SIG-M5 treated with dmso at 0.1 percent for 504 hours (cell line): Measurements from ENCODE around the gene METAP2.

ENCODE experiments used
- DNase-seq: peaks from one replicate; lab custom pipeline; 2025; ENCODE audit not compliant: unreplicated experiment; lab: John Stamatoyannopoulos, UW

The METAP2 gene

DNA sequence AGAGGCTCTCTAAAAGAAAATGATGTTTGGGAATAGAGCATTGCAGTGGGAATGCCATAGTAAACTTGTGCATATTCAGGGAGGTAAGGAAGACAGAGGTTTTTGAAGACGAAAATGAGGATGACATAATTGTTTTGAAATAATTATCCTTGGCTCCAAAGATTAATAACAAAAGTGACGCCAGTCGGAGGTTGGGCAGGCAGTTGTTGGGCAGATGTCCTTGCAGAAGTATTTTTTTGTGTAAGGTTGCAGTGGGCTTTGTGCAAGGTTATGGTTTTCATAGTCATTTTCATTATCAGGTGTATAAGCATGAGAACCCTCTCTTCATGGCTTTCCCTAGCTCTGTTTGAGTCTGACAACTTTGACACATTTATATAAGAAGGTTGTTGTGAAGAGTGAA, 35.3 kb downstream of the METAP2 start:
- DNase-seq = no peak

DNA sequence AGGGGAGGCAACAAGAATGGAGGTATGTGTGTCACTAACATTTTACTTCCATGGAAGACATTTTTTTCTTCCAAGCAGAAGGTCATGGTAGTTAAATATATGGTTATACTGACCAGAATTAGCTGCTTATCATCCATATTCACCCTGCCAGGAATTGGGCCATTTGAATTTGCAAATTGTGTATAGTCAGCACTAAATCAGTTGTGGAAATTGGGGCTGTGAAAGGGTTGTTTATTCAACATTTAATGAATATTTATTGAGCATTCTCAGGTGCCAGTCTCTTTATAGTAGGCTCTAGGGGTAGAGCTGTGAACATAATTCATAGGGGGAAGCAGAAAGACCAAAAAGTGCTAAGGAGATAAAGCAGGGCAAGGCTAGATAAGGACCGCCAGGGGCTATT, 38.0 kb downstream of the METAP2 start:
- no peak for DNase-seq

GRCh38 chr12:95513599-95513998, 39.6 kb downstream of the METAP2 start:
- no peak for DNase-seq

DNA sequence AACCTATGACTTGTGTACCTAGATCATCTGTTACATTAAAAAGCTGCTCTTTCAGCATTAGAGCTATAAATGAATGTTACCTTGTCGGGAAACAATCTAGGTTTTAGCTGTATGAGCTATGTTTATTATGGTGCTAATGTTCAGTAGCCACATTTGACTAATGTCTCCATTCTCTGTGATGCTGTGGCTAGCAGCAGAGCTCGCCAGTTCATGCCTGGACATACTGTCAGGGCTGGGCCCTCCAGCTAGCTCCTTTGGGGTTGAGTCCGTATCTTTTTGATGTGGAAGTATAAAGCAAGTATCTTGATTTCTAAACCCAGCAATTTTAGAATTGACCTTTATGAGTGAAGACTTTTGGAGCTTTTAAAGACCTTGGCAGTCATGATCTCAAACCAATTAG, 41.2 kb downstream of the METAP2 start:
- DNase-seq = no peak

GRCh38 chr12:95516757-95517156, 42.8 kb downstream of the METAP2 start:
- no peak for DNase-seq

DNA sequence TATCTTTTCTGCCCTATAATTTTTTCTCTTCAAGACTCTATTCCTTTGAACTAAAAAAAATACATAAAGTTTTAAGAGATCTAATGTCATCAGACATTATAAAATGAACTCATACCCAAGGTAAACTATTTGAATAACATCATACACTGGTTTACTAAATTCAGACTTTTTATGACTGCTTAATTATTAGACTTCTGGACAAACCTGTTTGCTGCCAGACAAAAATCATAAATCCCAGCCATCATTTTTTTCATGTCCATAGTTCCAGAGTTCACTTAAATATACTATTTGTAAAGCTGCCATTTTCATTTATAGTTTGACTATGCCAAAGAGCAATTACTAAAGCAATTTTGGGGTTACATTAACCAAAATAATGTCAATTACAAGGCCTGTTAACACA, 43.3 kb downstream of the METAP2 start:
- DNase-seq = no peak

GRCh38 chr12:95518944-95519343, 45.0 kb downstream of the METAP2 start:
- no peak for DNase-seq

GRCh38 chr12:95520816-95521215, 46.9 kb downstream of the METAP2 start:
- no peak for DNase-seq

DNA sequence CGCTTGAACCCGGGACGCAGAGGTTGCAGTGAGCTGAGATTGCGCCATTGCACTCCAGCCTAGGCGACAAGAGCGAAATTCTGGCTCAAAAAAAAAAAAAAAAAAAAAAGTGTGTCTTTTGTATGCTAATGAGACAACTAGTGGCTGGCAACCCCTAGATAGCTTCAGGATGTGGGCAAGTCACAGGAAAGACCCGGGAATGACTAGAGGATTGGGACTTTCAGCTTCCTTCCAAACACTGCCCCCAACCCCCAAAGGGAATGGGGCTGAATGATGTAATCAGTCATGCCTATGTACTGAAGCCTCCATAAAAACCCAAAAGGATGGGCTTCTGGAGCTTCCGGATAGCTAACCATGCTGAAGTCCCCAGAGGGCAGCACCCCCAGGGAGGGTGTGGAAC, 48.7 kb downstream of the METAP2 start:
- no peak for DNase-seq

DNA sequence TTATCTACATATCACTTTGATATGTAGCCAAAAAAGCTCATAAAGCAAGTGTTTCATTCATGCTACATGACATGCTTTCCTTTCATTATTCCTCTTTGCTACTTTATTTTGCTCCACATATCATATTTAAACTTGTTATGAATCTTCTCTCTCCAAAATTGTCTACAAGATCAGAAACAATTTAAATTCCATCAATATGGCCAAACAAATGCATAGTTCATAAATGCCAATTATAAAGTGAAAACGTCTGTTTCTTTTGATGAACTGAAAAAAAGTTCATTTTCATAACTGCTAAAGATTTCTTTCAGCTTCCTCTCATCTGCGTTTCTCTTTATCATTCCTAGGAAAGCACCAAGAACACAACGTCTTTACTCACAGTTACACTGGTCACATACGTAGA, 54.5 kb downstream of the METAP2 start:
- no peak for DNase-seq

- DNase-seq = no peak
Observed at GRCh38 chr12:95529693-95530225, 55.8 kb downstream of the METAP2 start.

DNA sequence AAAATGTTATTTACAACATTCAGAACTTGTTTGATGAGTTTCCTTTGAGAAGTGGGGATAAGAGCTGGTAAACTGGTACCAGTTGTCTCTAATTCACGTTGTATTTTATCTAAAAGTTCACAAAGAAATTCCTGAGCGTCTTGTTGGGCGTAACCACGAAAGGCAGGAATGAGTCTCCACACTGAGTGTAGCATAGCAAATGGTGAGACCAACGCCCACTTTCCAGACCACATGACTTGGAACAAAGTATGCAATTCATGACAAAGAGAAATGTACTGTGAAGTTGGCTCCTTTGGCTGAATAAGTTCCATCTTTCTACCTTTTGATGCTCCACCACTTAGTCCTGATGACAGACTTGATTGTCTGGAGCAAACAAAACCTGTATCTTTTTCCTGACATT, 58.9 kb downstream of the METAP2 start:
- no peak for DNase-seq

- no peak for DNase-seq
Observed at GRCh38 chr12:95533985-95534384, 60.0 kb downstream of the METAP2 start.

DNA sequence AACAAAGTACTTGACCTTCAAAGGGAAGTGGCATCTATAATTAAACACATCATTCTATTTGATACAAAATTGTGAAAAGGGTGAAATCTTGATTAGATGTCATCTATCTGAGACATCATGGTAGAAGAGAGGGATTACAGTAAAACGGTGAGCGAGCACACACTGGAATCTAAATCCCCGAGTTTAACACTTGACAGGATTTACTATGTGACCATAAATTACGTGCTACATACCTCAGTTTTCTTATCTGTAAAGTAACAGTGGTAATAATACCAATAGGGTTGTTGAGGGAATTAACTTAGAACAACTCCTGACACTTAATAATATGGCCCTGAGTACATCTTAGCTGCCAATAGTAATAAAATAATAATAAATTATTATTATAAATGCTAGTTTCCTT, 64.1 kb downstream of the METAP2 start:
- no peak for DNase-seq

DNA sequence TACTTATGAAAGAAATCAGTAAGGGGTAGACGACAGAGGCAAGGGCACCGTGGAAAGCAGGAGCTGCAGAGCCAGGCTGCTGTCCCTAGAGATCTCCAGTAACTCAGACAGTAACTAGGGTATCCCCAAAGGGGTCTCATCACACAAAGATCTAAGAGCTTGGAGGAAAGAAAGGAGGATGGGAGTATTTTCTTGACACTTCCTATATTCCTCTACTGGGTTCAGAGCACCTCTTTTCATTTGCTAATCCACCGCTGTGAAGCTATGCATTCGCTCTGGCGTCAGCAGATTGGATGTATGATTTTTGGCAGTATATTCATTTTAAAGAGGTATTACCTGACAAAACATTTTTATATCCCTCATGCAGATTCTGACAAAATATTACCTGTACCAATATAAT, 64.7 kb downstream of the METAP2 start:
- no peak for DNase-seq

- DNase-seq = no peak
Observed at GRCh38 chr12:95541436-95541835, 67.5 kb downstream of the METAP2 start.

- no peak for DNase-seq
Observed at GRCh38 chr12:95543305-95543704, 69.4 kb downstream of the METAP2 start.

- DNase-seq = no peak
Observed at GRCh38 chr12:95544756-95545155, 70.8 kb downstream of the METAP2 start.

GRCh38 chr12:95545303-95545702, 71.4 kb downstream of the METAP2 start:
- no peak for DNase-seq

- DNase-seq = no peak
Observed at GRCh38 chr12:95545731-95546490, 72.0 kb downstream of the METAP2 start.

DNA sequence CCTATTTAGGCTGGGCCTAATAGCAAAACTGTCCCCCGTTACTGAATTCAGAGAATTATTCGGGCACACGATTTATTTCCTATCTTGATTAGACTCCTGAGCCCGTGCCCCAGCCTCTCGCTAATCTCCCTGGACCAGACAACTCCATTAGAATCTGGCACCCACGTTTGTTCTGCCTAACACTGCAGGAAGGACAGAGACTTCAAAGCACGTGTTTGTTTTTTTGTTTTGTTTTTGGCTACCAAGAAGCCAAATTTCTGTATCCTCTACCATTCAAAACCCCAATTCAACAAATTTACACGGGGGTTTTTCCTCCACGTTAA, 72.5 kb downstream of the METAP2 start:
- DNase-seq = no peak

- DNase-seq = no peak
Observed at GRCh38 chr12:95547522-95548055, 73.6 kb downstream of the METAP2 start.

DNA sequence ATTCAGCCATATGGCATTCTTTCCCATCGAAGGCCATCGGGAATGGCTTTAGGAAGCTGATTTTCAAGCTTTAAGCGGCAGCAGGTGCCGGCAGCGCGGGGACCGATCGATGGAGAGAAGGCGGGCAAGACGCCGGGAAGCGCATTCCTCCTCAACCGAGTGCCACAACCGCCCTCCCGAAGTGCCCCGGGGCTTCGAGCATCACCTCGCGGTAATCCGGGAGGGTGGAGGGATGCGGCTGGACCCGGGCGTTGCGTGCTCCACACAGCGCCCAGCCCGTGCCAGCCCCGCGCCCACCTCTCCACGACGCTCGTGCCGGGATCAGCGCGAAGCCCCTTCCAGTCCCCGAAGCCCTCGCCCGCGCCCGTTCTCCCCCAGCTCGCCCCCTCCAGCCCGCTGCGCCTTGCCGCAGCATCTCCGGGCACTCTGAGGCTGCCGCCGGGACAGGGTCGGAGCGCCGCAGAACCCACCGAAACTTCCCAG, 74.1 kb downstream of the METAP2 start:
- no peak for DNase-seq
